ENCODE data around the gene ACVRL1. TPM values are rescaled to one million over a fixed set of nuclear protein-coding genes. Genes with fewer than 3 reads are reported as not detected.

ACVRL1 gene
- total and polyA plus RNA-seq, 9 of the 15 experiments (the other 6 are each of a cell fraction or from before 2014, with no cell fraction given), result 0.07 to 1.4 (median 0.30) TPM

- H3K9me3 ChIP-seq (replicated peaks; ENCODE audit: control insufficient read depth, insufficient read depth, low read depth, low read length), result no peaks in the 10 kb centered on the region
- H3K27me3 ChIP-seq (ENCODE audit: control insufficient read depth in 2 of 2, insufficient read depth in 2 of 2, low read length in 2 of 2), result peaks cover 23 to 47% of the 10 kb centered on the region in 2 experiments
- H3K4me3 ChIP-seq, result no peak overlapping the region
- H3K79me2 ChIP-seq (ENCODE audit: control insufficient read depth, insufficient read depth, low read length), result no peaks in the 10 kb centered on the region
- no peak overlapping the region for H3K27ac ChIP-seq (ENCODE audit: extremely low read depth, low read depth, low read length)
- DNase-seq (ENCODE audit: extremely low read depth in 1 of 4, low spot score in 3 of 4), result no peak
- in situ Hi-C loops (cut with MboI), result loop anchor here (5.0 kb wide), 1 partner anchor 446 kb away; no protein-coding TSS in a partner anchor
- ATAC-seq, result no peak
- H3K9me1 ChIP-seq (ENCODE audit: control insufficient read depth, insufficient read depth, low read length), result no peaks in the 10 kb centered on the region
- peaks cover 7 to 22% of the 10 kb centered on the region in 2 experiments; a peak in 4 of 5 replicates for H3K4me1 ChIP-seq (replicated peaks in 1 of 2; ENCODE audit: control insufficient read depth in 2 of 2, insufficient read depth in 2 of 2, low read length in 2 of 2)
- no peak for TF ChIP-seq TCF7 (IDR thresholded peaks at IDR 0.05; ENCODE audit: borderline replicate concordance)
- TF ChIP-seq, protein P1, sequence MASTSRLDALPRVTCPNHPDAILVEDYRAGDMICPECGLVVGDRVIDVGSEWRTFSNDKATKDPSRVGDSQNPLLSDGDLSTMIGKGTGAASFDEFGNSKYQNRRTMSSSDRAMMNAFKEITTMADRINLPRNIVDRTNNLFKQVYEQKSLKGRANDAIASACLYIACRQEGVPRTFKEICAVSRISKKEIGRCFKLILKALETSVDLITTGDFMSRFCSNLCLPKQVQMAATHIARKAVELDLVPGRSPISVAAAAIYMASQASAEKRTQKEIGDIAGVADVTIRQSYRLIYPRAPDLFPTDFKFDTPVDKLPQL (IDR thresholded peaks at IDR 0.05; ENCODE audit: extremely low read depth, insufficient read length), result no peak
- TF ChIP-seq NR2C2 (CRISPR knock-in tag; IDR thresholded peaks at IDR 0.05), result no peak
- TF ChIP-seq NR2C2 (tag; IDR thresholded peaks at IDR 0.05), result peak; percentile 10; the same call in 1 of the 2 replicates
- intact Hi-C loops (cut with micrococcal nuclease), result no loop called here
- H3K4me2 ChIP-seq (ENCODE audit: insufficient read depth, low read length), result no peak overlapping the region
- ChIA-PET CTCF (ENCODE audit: low intra/inter-chr PET ratio) (no interaction called here), POLR2A (interaction anchor here (0.6 kb wide), 1 partner anchor 351 kb away, joined by 3 read pairs; no protein-coding TSS in a partner anchor)
- H3K9ac ChIP-seq (ENCODE audit: insufficient read depth in 1 of 2, low read depth in 2 of 2, low read length in 2 of 2), result no peak overlapping the region; a peak in 1 of 4 replicates
- H4K20me1 ChIP-seq (replicated peaks; ENCODE audit: control insufficient read depth, insufficient read depth, low read length), result no peaks in the 10 kb centered on the region; the same call in 1 of the 2 replicates
- 11% methylated on average over 8 of the region's 8 CpGs for WGBS (ENCODE audit: insufficient coverage, low coverage, missing lambda C conversion rate)
- BruUV-seq (replicated peaks), result no TSS peak
- H3K36me3 ChIP-seq (ENCODE audit: control insufficient read depth, insufficient read depth, low read length), result no peaks in the 10 kb centered on the region
- FAIRE-seq, result no peak
- no peak overlapping the region for H2AFZ ChIP-seq (ENCODE audit: low read depth, low read length)
Observed at GRCh38 chr12:51873251-51873994, 33.9 kb upstream of the ACVRL1 start.
